GM19023 (cell line): ENCODE results near the gene WNK1.
"Not testable (repeated sequence)": the region's sequence is repeated elsewhere in the genome, so short reads cannot be mapped to it uniquely, and the experiment has no call there.

Experiments
- ATAC-seq: cut with Tn5 transposase; IDR thresholded peaks from one replicate; pipeline ENCODE4 v1.9.1; 2021; ENCODE audit warnings: mild to moderate bottlenecking, moderate library complexity; ENCODE audit not compliant: unreplicated experiment

Gene WNK1

GRCh38 chr12:905261-906031, 153.1 kb downstream of the WNK1 start:
- no peak for ATAC-seq

GRCh38 chr12:906062-906585, 153.7 kb downstream of the WNK1 start:
- no peak for ATAC-seq

- ATAC-seq = no peak
Observed at GRCh38 chr12:907413-908185, 155.2 kb downstream of the WNK1 start.

- ATAC-seq = no peak
Observed at GRCh38 chr12:909861-910260, 157.5 kb downstream of the WNK1 start.

- ATAC-seq = no peak
Observed at GRCh38 chr12:910416-910815, 158.0 kb downstream of the WNK1 start.

GRCh38 chr12:911191-911826, 158.9 kb downstream of the WNK1 start:
- ATAC-seq = no peak

GRCh38 chr12:912466-913235, 160.3 kb downstream of the WNK1 start:
- no peak for ATAC-seq

- ATAC-seq = no peak
Observed at GRCh38 chr12:913919-914698, 161.7 kb downstream of the WNK1 start.

- no peak for ATAC-seq
Observed at GRCh38 chr12:915090-915489, 162.7 kb downstream of the WNK1 start.

GRCh38 chr12:916240-916639, 163.9 kb downstream of the WNK1 start:
- no peak for ATAC-seq

- ATAC-seq = no peak
Observed at GRCh38 chr12:916712-917445, 164.5 kb downstream of the WNK1 start.

GRCh38 chr12:920676-921075, 168.3 kb downstream of the WNK1 start:
- no peak for ATAC-seq

GRCh38 chr12:922285-922684, 169.9 kb downstream of the WNK1 start:
- no peak for ATAC-seq

- ATAC-seq = no peak
Observed at GRCh38 chr12:926641-927040, 174.3 kb downstream of the WNK1 start.

GRCh38 chr12:931060-931459, 178.7 kb downstream of the WNK1 start:
- no peak for ATAC-seq

GRCh38 chr12:931591-931990, 179.2 kb downstream of the WNK1 start:
- no peak for ATAC-seq

GRCh38 chr12:935891-936290, 183.5 kb downstream of the WNK1 start:
- not testable (repeated sequence) for ATAC-seq

- no peak for ATAC-seq
Observed at GRCh38 chr12:936377-937345, 184.3 kb downstream of the WNK1 start.
